HL-60/S4 treated with phorbol 12-myristate 13-acetate at 8.2 ng/mL for 4 days and 3 days (cell line): ENCODE data around the gene B4GALT5.

ENCODE experiments used
- in situ Hi-C: fragments of 300-500 bp; cut with MboI; formaldehyde crosslinking; loops from 2 replicates; pipeline ENCODE4 v1.15.0; 2022; ENCODE audit warnings: low sequenced_read_pairs

Gene B4GALT5

GRCh38 chr20:49590163-49591017 is 123.3 kb downstream of the B4GALT5 start:
- in situ Hi-C loops = no loop called here

GRCh38 chr20:49589747-49590146 is 123.9 kb downstream of the B4GALT5 start:
- in situ Hi-C loops = no loop called here

GRCh38 chr20:49587111-49587570 is 126.5 kb downstream of the B4GALT5 start:
- in situ Hi-C loops = no loop called here

DNA sequence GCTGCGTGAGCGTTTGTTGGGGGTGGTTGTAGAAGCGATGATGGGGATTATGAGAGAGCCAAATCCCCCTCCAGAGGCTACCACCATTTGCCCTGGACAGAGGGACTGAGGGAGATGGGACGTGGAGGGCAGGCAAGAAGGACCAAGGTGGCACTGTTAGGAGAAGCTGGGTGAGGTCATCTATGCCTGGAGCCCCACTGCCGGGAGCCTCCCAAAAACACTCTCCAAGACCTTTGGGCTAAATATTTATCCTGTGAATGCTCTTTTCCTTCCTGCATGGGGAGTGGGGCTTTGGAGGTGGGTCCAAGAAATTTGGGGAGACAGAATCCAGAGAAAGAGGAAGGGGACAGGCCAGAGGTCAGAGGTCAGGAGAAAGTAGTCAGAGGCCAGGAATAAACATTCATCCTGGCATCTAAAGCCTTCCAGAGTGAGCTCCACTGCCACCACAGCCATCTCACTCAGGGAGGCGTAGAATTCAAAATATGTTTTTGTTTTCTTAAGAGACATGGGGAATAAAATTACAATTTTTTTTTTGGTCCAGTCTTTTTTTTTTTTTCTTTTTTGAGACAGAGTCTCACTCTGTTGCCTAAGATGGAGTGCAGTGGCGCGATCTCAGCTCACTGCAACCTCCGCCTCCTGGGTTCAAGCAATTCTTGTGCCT is 128.0 kb downstream of the B4GALT5 start:
- in situ Hi-C loops = no loop called here

- in situ Hi-C loops = no loop called here
Measured at GRCh38 chr20:49584418-49585382, 129.0 kb downstream of the B4GALT5 start.

DNA sequence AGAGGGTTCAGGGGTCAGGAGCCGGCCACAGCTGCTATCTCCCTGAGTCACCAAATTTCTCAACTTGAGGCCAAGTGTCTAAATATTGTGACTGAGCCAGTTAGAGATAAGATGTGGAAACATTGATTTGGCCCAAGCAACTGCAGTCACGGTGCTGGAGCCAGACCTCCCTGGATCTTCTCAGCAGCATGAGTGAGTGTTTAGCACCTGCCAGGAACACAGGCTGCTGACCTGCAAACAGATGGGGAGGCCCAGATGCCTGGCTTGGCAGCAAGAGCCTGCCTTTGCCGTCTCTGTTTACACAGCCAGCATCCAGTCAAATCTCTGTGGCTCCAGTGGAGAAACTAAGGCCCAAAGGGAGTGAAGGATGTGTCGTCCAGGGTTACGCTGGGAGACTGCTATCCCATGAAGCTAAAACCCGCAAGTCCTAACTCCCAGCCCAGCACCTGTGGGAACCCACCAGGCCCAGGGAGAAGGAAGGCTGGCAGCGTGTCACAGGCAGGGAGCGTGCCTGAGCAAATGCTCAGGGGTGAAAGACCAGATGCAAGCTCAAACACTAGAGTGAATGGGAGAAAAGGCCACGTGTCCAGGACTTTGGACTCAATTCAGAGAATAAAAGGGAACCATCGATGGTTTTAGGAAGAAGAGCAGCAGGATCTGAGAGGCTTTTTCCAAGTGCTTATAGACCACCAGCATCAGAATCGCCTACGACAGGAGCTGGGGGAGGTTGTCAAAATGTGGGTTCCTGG is 129.8 kb downstream of the B4GALT5 start:
- in situ Hi-C loops = no loop called here

DNA sequence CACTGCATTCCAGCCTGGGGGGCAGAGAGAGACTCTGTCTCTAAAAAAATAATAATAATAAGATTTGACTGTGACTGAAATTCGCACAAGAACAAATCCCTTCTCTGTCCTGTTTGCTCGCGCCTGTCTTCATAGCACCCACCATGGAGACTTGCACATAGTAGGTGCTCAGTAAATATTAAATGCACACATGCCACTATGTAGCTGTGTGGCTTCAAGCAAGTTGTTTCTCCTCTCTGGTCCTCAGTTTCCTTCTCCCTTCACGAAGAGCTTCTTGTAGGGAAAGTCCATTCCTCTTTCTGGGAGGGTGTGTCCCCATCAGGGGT is 130.4 kb downstream of the B4GALT5 start:
- in situ Hi-C loops = no loop called here
